ENCODE measurements around the gene CUL2.

DNA sequence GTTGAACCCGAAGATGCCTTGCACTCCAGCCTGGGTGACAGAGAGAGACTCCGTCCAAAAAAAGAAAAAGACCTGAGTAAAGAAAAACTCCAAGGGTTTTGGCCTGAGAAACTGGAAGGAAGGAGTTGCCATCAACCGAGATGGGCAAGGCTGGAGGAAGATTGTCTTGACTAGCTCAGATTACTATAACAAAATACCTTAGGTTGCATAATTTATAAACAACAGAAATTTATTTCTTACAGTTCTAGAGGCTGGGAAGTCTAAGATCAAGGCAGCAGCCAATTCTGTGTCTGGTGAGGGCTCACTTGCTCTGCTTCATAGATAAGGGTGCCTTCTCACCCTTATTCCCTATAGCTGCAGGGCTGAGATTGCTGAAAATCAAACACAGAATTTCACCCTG is 91.2 kb downstream of the CUL2 start:
- TF ChIP-seq POLR2A (IDR thresholded peaks at IDR 0.05), result no peak
- TF ChIP-seq, protein P1, sequence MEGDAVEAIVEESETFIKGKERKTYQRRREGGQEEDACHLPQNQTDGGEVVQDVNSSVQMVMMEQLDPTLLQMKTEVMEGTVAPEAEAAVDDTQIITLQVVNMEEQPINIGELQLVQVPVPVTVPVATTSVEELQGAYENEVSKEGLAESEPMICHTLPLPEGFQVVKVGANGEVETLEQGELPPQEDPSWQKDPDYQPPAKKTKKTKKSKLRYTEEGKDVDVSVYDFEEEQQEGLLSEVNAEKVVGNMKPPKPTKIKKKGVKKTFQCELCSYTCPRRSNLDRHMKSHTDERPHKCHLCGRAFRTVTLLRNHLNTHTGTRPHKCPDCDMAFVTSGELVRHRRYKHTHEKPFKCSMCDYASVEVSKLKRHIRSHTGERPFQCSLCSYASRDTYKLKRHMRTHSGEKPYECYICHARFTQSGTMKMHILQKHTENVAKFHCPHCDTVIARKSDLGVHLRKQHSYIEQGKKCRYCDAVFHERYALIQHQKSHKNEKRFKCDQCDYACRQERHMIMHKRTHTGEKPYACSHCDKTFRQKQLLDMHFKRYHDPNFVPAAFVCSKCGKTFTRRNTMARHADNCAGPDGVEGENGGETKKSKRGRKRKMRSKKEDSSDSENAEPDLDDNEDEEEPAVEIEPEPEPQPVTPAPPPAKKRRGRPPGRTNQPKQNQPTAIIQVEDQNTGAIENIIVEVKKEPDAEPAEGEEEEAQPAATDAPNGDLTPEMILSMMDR (IDR thresholded peaks at IDR 0.05), result no peak

All from esophagus squamous epithelium (tissue), 4 donors.